ENCODE results near the gene SERPINE2.

The SERPINE2 gene

GRCh38 chr2:223979730-223980396 is 59.2 kb downstream of the SERPINE2 start:
- no peak for TF ChIP-seq CTCF (IDR thresholded peaks at IDR 0.05; ENCODE audit: low read depth, low read length)
- Histone ChIP-seq H3K4me3 (ENCODE audit: low read depth, low read length) (no peak overlapping the region), H3K27ac (no peak overlapping the region), H3K27me3 (ENCODE audit: insufficient read depth, low read depth, severe bottlenecking) (no peaks in the 10 kb centered on the region), H3K9me3 (ENCODE audit: severe bottlenecking) (no peaks in the 10 kb centered on the region), H3K36me3 (no peaks in the 10 kb centered on the region; the same call in none of the 2 replicates)
- no peak for DNase-seq

GRCh38 chr2:223978451-223978850 is 60.6 kb downstream of the SERPINE2 start:
- no peak for TF ChIP-seq CTCF (IDR thresholded peaks at IDR 0.05; ENCODE audit: low read depth, low read length)
- DNase-seq, result no peak
- H3K9me3 ChIP-seq (ENCODE audit: severe bottlenecking), result no peaks in the 10 kb centered on the region
- H3K27me3 ChIP-seq (ENCODE audit: insufficient read depth, low read depth, severe bottlenecking), result no peaks in the 10 kb centered on the region
- H3K27ac ChIP-seq, result no peak overlapping the region
- H3K36me3 ChIP-seq, result no peaks in the 10 kb centered on the region; the same call in 1 of the 2 replicates
- no peak overlapping the region for H3K4me3 ChIP-seq (ENCODE audit: low read depth, low read length)

GRCh38 chr2:223976635-223977226 is 62.4 kb downstream of the SERPINE2 start:
- no peak for DNase-seq
- Histone ChIP-seq H3K27ac (no peak overlapping the region), H3K4me3 (ENCODE audit: low read depth, low read length) (no peak overlapping the region), H3K27me3 (ENCODE audit: insufficient read depth, low read depth, severe bottlenecking) (no peaks in the 10 kb centered on the region), H3K36me3 (no peaks in the 10 kb centered on the region; the same call in 1 of the 2 replicates), H3K9me3 (ENCODE audit: severe bottlenecking) (no peaks in the 10 kb centered on the region)
- TF ChIP-seq CTCF (IDR thresholded peaks at IDR 0.05; ENCODE audit: low read depth, low read length), result no peak

GRCh38 chr2:223973606-223974005 is 65.5 kb downstream of the SERPINE2 start:
- Histone ChIP-seq H3K4me3 (ENCODE audit: low read depth, low read length) (no peak overlapping the region), H3K36me3 (no peaks in the 10 kb centered on the region; the same call in 1 of the 2 replicates), H3K9me3 (ENCODE audit: severe bottlenecking) (no peaks in the 10 kb centered on the region), H3K27me3 (ENCODE audit: insufficient read depth, low read depth, severe bottlenecking) (no peaks in the 10 kb centered on the region), H3K27ac (no peak overlapping the region)
- DNase-seq, result no peak
- no peak for TF ChIP-seq CTCF (IDR thresholded peaks at IDR 0.05; ENCODE audit: low read depth, low read length)

- H3K9me3 ChIP-seq (ENCODE audit: severe bottlenecking), result no peaks in the 10 kb centered on the region
- H3K36me3 ChIP-seq, result peaks cover 4% of the 10 kb centered on the region
- H3K27ac ChIP-seq, result no peak overlapping the region
- H3K4me3 ChIP-seq (ENCODE audit: low read depth, low read length), result no peak overlapping the region
- DNase-seq, result no peak
- H3K27me3 ChIP-seq (ENCODE audit: insufficient read depth, low read depth, severe bottlenecking), result no peaks in the 10 kb centered on the region
- TF ChIP-seq CTCF (IDR thresholded peaks at IDR 0.05; ENCODE audit: low read depth, low read length), result no peak
Observed at GRCh38 chr2:223972656-223973102, 66.4 kb downstream of the SERPINE2 start.
